ENCODE data around the gene TRERF1. TPM values are rescaled to one million over a fixed set of nuclear protein-coding genes. Genes with fewer than 3 reads are reported as not detected.

Gene TRERF1
- total and polyA plus RNA-seq, 3 donors from 2014 or later, result 13.7 to 49.1 (median 40.4) TPM

GRCh38 chr6:42315259-42315990 lies 136.3 kb downstream of the TRERF1 start:
- 76 to 89% methylated on average over 10 of the region's 10 CpGs for WGBS, 2 donors
- H3K4me3 ChIP-seq, result no peak overlapping the region
- H3K27me3 ChIP-seq, result no peaks in the 10 kb centered on the region
- no peaks in the 10 kb centered on the region for H3K36me3 ChIP-seq (ENCODE audit: low read depth, missing control alignments)
- no peaks in the 10 kb centered on the region for H3K9me3 ChIP-seq
- no peak for DNase-seq
- intact Hi-C loops (cut with DNase I; ENCODE audit: low total_unique reads), result no loop called here
- H3K27ac ChIP-seq, result no peak overlapping the region
- H3K4me1 ChIP-seq, result peaks cover 31% of the 10 kb centered on the region
- TF ChIP-seq, protein P1, sequence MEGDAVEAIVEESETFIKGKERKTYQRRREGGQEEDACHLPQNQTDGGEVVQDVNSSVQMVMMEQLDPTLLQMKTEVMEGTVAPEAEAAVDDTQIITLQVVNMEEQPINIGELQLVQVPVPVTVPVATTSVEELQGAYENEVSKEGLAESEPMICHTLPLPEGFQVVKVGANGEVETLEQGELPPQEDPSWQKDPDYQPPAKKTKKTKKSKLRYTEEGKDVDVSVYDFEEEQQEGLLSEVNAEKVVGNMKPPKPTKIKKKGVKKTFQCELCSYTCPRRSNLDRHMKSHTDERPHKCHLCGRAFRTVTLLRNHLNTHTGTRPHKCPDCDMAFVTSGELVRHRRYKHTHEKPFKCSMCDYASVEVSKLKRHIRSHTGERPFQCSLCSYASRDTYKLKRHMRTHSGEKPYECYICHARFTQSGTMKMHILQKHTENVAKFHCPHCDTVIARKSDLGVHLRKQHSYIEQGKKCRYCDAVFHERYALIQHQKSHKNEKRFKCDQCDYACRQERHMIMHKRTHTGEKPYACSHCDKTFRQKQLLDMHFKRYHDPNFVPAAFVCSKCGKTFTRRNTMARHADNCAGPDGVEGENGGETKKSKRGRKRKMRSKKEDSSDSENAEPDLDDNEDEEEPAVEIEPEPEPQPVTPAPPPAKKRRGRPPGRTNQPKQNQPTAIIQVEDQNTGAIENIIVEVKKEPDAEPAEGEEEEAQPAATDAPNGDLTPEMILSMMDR (IDR thresholded peaks at IDR 0.05), result no peak
- TF ChIP-seq POLR2A (IDR thresholded peaks at IDR 0.05), result no peak

GRCh38 chr6:42314571-42315258 lies 137.0 kb downstream of the TRERF1 start:
- Histone ChIP-seq H3K27ac (no peak overlapping the region), H3K9me3 (no peaks in the 10 kb centered on the region), H3K4me1 (peaks cover 32% of the 10 kb centered on the region), H3K36me3 (ENCODE audit: low read depth, missing control alignments) (no peaks in the 10 kb centered on the region), H3K27me3 (no peaks in the 10 kb centered on the region), H3K4me3 (no peak overlapping the region)
- 84 to 87% methylated on average over 10 of the region's 10 CpGs for WGBS, 2 donors
- intact Hi-C loops (cut with DNase I; ENCODE audit: low total_unique reads), result no loop called here
- no peak for DNase-seq
- no peak for TF ChIP-seq POLR2A (IDR thresholded peaks at IDR 0.05)
- TF ChIP-seq, protein P1 (IDR thresholded peaks at IDR 0.05), result no peak

DNA sequence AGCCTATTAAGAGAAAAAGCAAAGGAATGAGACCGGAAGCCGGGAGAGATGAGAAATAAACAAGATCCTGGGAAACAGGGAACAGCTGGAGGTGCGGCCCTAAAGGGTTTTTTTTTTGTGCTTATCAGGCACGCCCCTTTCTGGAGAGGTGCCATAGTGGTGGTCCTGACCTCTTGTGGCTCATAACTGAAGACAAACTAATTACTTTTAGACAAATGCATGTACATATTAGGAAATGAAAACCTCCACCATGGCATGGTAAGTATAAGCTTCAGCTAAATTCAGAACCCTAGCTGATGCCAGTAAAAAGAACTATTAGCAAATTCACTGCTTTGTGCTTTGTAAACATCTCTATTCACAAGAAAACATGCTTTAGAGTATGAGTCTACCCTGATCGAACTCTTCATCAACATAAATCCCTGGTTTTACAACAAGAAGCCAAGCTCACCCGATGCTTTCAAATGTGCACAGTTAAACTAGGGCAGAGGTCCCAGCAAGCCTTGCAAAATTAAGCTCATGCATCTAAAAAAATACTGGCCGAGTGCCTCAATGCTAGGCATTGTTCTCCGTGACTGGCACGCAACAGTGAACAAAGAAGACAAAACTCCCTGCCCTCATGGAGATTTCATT lies 137.7 kb downstream of the TRERF1 start:
- intact Hi-C loops (cut with DNase I; ENCODE audit: low total_unique reads), result no loop called here
- Histone ChIP-seq H3K4me3 (no peak overlapping the region), H3K27ac (peak overlapping the region; percentile 64 to 76), H3K4me1 (peaks cover 32% of the 10 kb centered on the region), H3K27me3 (no peaks in the 10 kb centered on the region), H3K9me3 (no peaks in the 10 kb centered on the region), H3K36me3 (ENCODE audit: low read depth, missing control alignments) (no peaks in the 10 kb centered on the region)
- 51 to 53% methylated on average over 9 of the region's 9 CpGs for WGBS, 2 donors
- TF ChIP-seq, protein P1 (IDR thresholded peaks at IDR 0.05), result no peak
- TF ChIP-seq POLR2A (IDR thresholded peaks at IDR 0.05), result no peak
- DNase-seq, result no peak

- intact Hi-C loops (cut with DNase I; ENCODE audit: low total_unique reads), result no loop called here
- Histone ChIP-seq H3K27ac (peak overlapping the region; percentile 64 to 76), H3K4me1 (peaks cover 36% of the 10 kb centered on the region), H3K4me3 (no peak overlapping the region), H3K27me3 (no peaks in the 10 kb centered on the region), H3K9me3 (no peaks in the 10 kb centered on the region), H3K36me3 (ENCODE audit: low read depth, missing control alignments) (no peaks in the 10 kb centered on the region)
- DNase-seq, result no peak
- TF ChIP-seq POLR2A (IDR thresholded peaks at IDR 0.05), result no peak
- TF ChIP-seq, protein P1 (IDR thresholded peaks at IDR 0.05), result no peak
- WGBS, 2 donors, result 41% methylated on average over 6 of the region's 6 CpGs
These were observed 138.7 kb downstream of the TRERF1 start for GRCh38 chr6:42313038-42313437.

All from testis (tissue), 3 donors.